SU-DHL-6 (cell line): ENCODE measurements around the gene ASTN2.

ENCODE experiments used
- H2AFZ ChIP-seq: fragments of 200-600 bp; sonication (generic); 2 replicates; pipeline ENCODE4 v1.6.1; 2014; ENCODE audit warnings: low read depth, mild to moderate bottlenecking, moderate library complexity, mixed read lengths, antibody characterized with exemption, low read length; ENCODE audit not compliant: severe bottlenecking
- H3F3A ChIP-seq: fragments of 200-600 bp; shearing (Covaris generic); 2 replicates; pipeline ENCODE4 v1.6.0; 2016; ENCODE audit warnings: antibody characterized with exemption, mild to moderate bottlenecking; ENCODE audit not compliant: insufficient read depth
- H3K27ac ChIP-seq: fragments of 200-600 bp; sonication (generic); 2 replicates; pipeline ENCODE4 v1.5.1; 2016; ENCODE audit warnings: low read depth, mild to moderate bottlenecking, low read length, moderate library complexity, mixed read lengths
- H3K27me3 ChIP-seq: fragments of 200-600 bp; sonication (generic), shearing (Covaris generic); 2 replicates; pipeline ENCODE4 v1.6.0; 2014; ENCODE audit warnings: mild to moderate bottlenecking, low read length
- H3K36me3 ChIP-seq: fragments of 200-600 bp; sonication (generic); 2 replicates; pipeline ENCODE4 v1.6.1; 2014; ENCODE audit warnings: mild to moderate bottlenecking, low read length, mixed read lengths
- H3K4me2 ChIP-seq: fragments of 300-600, 200-600 bp; shearing (Covaris generic), sonication (generic); 2 replicates; pipeline ENCODE4 v1.6.0; 2014; ENCODE audit warnings: low read length, low read depth, mild to moderate bottlenecking; ENCODE audit not compliant: poor library complexity, severe bottlenecking
- H3K4me3 ChIP-seq: fragments of 200-600 bp; sonication (generic); 2 replicates; pipeline ENCODE4 v1.5.1; 2014; ENCODE audit warnings: antibody characterized with exemption, low read length, mild to moderate bottlenecking, mixed read lengths; ENCODE audit not compliant: insufficient read depth, poor library complexity, severe bottlenecking
- H3K79me2 ChIP-seq: fragments of 200-600 bp; sonication (generic); 2 replicates; pipeline ENCODE4 v1.6.1; 2014; ENCODE audit warnings: mild to moderate bottlenecking, low read length, moderate library complexity; ENCODE audit not compliant: insufficient read depth
- H3K9ac ChIP-seq: fragments of 200-600 bp; sonication (generic); 2 replicates; pipeline ENCODE4 v1.7.0; 2014; ENCODE audit warnings: mild to moderate bottlenecking, low read length
- H3K9me2 ChIP-seq: fragments of 200-600 bp; sonication (generic); replicated peaks from 2 replicates; pipeline ENCODE4 v1.6.1; 2014; ENCODE audit warnings: low read length; ENCODE audit not compliant: insufficient read depth
- H3K9me3 ChIP-seq: fragments of 200-600 bp; sonication (generic); 2 replicates; pipeline ENCODE4 v1.6.1; 2014; ENCODE audit warnings: low read length, mixed read lengths; ENCODE audit not compliant: insufficient read depth
- H4K20me1 ChIP-seq: fragments of 200-600 bp; sonication (generic); 2 replicates; pipeline ENCODE4 v1.6.1; 2014; ENCODE audit warnings: low read depth, mild to moderate bottlenecking, antibody characterized with exemption, low read length, moderate library complexity, mixed read lengths
- CTCF ChIP-seq: fragments of 200-600 bp; sonication (generic); IDR thresholded peaks from one replicate; pipeline ENCODE4 v1.5.1; 2017; ENCODE audit warnings: antibody characterized with exemption, mild to moderate bottlenecking, low read length, moderate library complexity; ENCODE audit not compliant: insufficient read depth, poor library complexity, severe bottlenecking
- EZH2phosphoT487 ChIP-seq: fragments of 200-600 bp; sonication (generic), shearing (Covaris generic); conservative IDR thresholded peaks from 2 replicates; pipeline ENCODE4 v1.6.1; 2018; ENCODE audit warnings: mild to moderate bottlenecking, antibody characterized with exemption, low read length, moderate library complexity, mixed read lengths

The ASTN2 gene

DNA sequence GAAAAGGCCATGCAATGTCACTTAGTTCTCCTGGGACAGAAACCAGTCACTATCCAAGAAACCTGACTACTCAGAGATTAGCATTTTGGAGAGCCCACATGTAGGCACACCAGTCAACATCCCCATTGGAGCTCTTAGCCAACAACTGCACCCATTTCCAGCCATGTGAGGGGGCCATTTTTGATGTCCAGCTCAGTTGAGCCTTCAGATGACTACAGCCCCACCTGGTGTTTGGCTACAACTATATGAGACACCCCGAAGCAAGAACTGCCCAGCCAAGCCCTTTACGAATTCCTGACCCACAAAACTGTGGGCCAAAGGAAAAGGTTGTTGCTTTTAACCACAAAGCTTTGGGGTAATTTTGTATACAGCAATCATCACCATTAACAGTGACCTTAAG, 300.1 kb downstream of the ASTN2 start:
- no peak for TF ChIP-seq EZH2phosphoT487
- no peak for TF ChIP-seq CTCF
- no peak overlapping the region for H3K27ac ChIP-seq
- H3K9me2 ChIP-seq: no peaks in the 10 kb centered on the region
- no peak overlapping the region for H3K4me2 ChIP-seq
- H4K20me1 ChIP-seq: no peaks in the 10 kb centered on the region
- H3K79me2 ChIP-seq: no peaks in the 10 kb centered on the region
- H3F3A ChIP-seq: no peaks in the 10 kb centered on the region
- no peaks in the 10 kb centered on the region for H3K36me3 ChIP-seq
- H2AFZ ChIP-seq: no peak overlapping the region
- no peak overlapping the region for H3K4me3 ChIP-seq
- H3K9me3 ChIP-seq: no peaks in the 10 kb centered on the region
- no peak overlapping the region for H3K9ac ChIP-seq
- H3K27me3 ChIP-seq: no peaks in the 10 kb centered on the region

DNA sequence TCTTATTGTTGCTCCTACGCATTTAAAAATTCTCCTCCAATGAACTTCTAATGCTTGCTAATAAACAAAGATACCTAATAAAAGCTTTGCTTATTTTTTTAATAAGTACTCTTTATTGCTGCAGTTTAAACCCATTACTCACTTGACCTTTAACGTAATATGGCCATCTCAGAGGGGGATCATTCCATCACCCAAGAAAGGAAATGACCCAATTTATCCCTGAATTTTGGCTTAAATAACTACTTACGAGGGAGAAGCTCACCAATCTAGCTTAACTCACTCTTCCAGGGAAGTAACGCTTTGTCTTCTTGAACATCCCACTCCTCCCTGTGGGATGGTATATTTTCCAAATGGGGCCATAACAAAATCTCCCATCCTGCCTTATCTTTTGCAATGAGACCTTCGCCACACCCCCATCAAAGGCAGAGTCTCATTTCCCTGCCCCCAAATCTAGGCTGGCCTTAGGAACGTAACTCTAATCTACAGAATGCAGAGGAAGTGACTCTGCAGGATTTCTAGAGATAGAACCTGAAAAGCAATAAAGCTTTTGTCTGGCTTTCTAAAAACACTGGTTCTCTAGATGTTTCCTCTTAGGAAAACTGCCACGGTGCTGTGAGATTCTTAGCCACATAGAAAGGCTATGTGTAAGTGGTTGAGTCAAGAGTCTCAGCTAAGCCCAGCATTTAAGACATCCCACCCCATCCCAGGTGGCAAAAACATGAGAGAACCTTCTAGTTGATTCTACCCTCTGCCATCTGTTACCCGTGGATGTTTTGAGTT, 310.0 kb downstream of the ASTN2 start:
- no peaks in the 10 kb centered on the region for H3K27me3 ChIP-seq
- no peaks in the 10 kb centered on the region for H3K9me3 ChIP-seq
- TF ChIP-seq CTCF: no peak
- no peak for TF ChIP-seq EZH2phosphoT487
- H3K79me2 ChIP-seq: no peaks in the 10 kb centered on the region
- H4K20me1 ChIP-seq: no peaks in the 10 kb centered on the region
- no peaks in the 10 kb centered on the region for H3F3A ChIP-seq
- no peak overlapping the region for H3K4me2 ChIP-seq
- no peaks in the 10 kb centered on the region for H3K9me2 ChIP-seq
- no peak overlapping the region for H3K27ac ChIP-seq
- H3K36me3 ChIP-seq: no peaks in the 10 kb centered on the region
- H3K9ac ChIP-seq: no peak overlapping the region
- H3K4me3 ChIP-seq: no peak overlapping the region
- H2AFZ ChIP-seq: no peak overlapping the region

- H4K20me1 ChIP-seq: no peaks in the 10 kb centered on the region
- H3K4me2 ChIP-seq: no peak overlapping the region
- H3K27ac ChIP-seq: no peak overlapping the region
- no peak for TF ChIP-seq CTCF
- TF ChIP-seq EZH2phosphoT487: no peak
- H3F3A ChIP-seq: no peaks in the 10 kb centered on the region
- H3K36me3 ChIP-seq: no peaks in the 10 kb centered on the region
- H2AFZ ChIP-seq: no peak overlapping the region
- no peak overlapping the region for H3K9ac ChIP-seq
- H3K9me3 ChIP-seq: no peaks in the 10 kb centered on the region
- no peaks in the 10 kb centered on the region for H3K27me3 ChIP-seq
- H3K9me2 ChIP-seq: no peaks in the 10 kb centered on the region
- H3K79me2 ChIP-seq: no peaks in the 10 kb centered on the region
- no peak overlapping the region for H3K4me3 ChIP-seq
Observed at GRCh38 chr9:117104206-117104605, 310.7 kb downstream of the ASTN2 start.
